ENCODE data around the gene NEUROG3. TPM values are rescaled to one million over a fixed set of nuclear protein-coding genes. Genes with fewer than 3 reads are reported as not detected.
"Not testable (repeated sequence)": the region's sequence is repeated elsewhere in the genome, so short reads cannot be mapped to it uniquely, and the experiment has no call there.

NEUROG3 gene
- total RNA-seq, 1 donor from 2014 or later, result 0.91 TPM

GRCh38 chr10:69552268-69552667, 21.0 kb downstream of the NEUROG3 start:
- no peaks in the 10 kb centered on the region for H3K4me1 Mint-ChIP-seq
- peaks cover 84% of the 10 kb centered on the region for H3K27me3 Mint-ChIP-seq (ENCODE audit: low read depth)
- DNase-seq (ENCODE audit: low read depth, low spot score), result no peak

GRCh38 chr10:69549959-69550358, 23.3 kb downstream of the NEUROG3 start:
- no peak for DNase-seq (ENCODE audit: low read depth, low spot score)
- Mint-ChIP-seq H3K4me1 (no peaks in the 10 kb centered on the region), H3K4me3 (no peak overlapping the region), H3K36me3 (ENCODE audit: low read depth) (peaks cover 10% of the 10 kb centered on the region), H3K9me3 (peaks cover 20% of the 10 kb centered on the region), H3K27ac (ENCODE audit: unreplicated experiment) (no peak overlapping the region), H3K27me3 (ENCODE audit: low read depth) (peaks cover 80% of the 10 kb centered on the region)
- TF ChIP-seq CTCF (conservative IDR thresholded peaks at IDR 0.05), result no peak

More at GRCh38 chr10:69552268-69552667, 21.0 kb downstream of the NEUROG3 start:
- Mint-ChIP-seq H3K27ac (ENCODE audit: unreplicated experiment) (no peak overlapping the region), H3K4me3 (no peak overlapping the region), H3K9me3 (peaks cover 14% of the 10 kb centered on the region), H3K36me3 (ENCODE audit: low read depth) (peaks cover 10% of the 10 kb centered on the region)
- TF ChIP-seq CTCF (conservative IDR thresholded peaks at IDR 0.05), result no peak

- peaks cover 58% of the 10 kb centered on the region for H3K27me3 Mint-ChIP-seq (ENCODE audit: low read depth)
- no peak for TF ChIP-seq CTCF (conservative IDR thresholded peaks at IDR 0.05)
- H3K27ac Mint-ChIP-seq (ENCODE audit: unreplicated experiment), result no peak overlapping the region
- H3K9me3 Mint-ChIP-seq, result peaks cover 38% of the 10 kb centered on the region
- peaks cover 26% of the 10 kb centered on the region for H3K36me3 Mint-ChIP-seq (ENCODE audit: low read depth)
- no peak overlapping the region for H3K4me3 Mint-ChIP-seq
- no peak for DNase-seq (ENCODE audit: low read depth, low spot score)
- H3K4me1 Mint-ChIP-seq, result peaks cover 13% of the 10 kb centered on the region
These were observed 31.8 kb downstream of the NEUROG3 start for GRCh38 chr10:69541463-69541862.

- H3K4me1 Mint-ChIP-seq, result peaks cover 5% of the 10 kb centered on the region
- peaks cover 26% of the 10 kb centered on the region for H3K36me3 Mint-ChIP-seq (ENCODE audit: low read depth)
- peaks cover 35% of the 10 kb centered on the region for H3K9me3 Mint-ChIP-seq
These were observed 34.8 kb downstream of the NEUROG3 start for GRCh38 chr10:69538461-69538860.

GRCh38 chr10:69537449-69537848, 35.8 kb downstream of the NEUROG3 start:
- H3K9me3 Mint-ChIP-seq, result peaks cover 32% of the 10 kb centered on the region
- DNase-seq (ENCODE audit: low read depth, low spot score), result no peak
- peaks cover 64% of the 10 kb centered on the region for H3K27me3 Mint-ChIP-seq (ENCODE audit: low read depth)
- no peak overlapping the region for H3K4me3 Mint-ChIP-seq
- no peaks in the 10 kb centered on the region for H3K4me1 Mint-ChIP-seq
- H3K27ac Mint-ChIP-seq (ENCODE audit: unreplicated experiment), result no peak overlapping the region
- TF ChIP-seq CTCF (conservative IDR thresholded peaks at IDR 0.05), result no peak
- peaks cover 23% of the 10 kb centered on the region for H3K36me3 Mint-ChIP-seq (ENCODE audit: low read depth)

More at GRCh38 chr10:69538461-69538860, 34.8 kb downstream of the NEUROG3 start:
- DNase-seq (ENCODE audit: low read depth, low spot score), result no peak
- TF ChIP-seq CTCF (conservative IDR thresholded peaks at IDR 0.05), result no peak
- Mint-ChIP-seq H3K27me3 (ENCODE audit: low read depth) (peaks cover 60% of the 10 kb centered on the region), H3K4me3 (no peak overlapping the region), H3K27ac (ENCODE audit: unreplicated experiment) (no peak overlapping the region)

- peaks cover 66% of the 10 kb centered on the region for H3K27me3 Mint-ChIP-seq (ENCODE audit: low read depth)
- not testable (repeated sequence) for H3K4me3 Mint-ChIP-seq; H3K27ac Mint-ChIP-seq (ENCODE audit: unreplicated experiment); H3K4me1 Mint-ChIP-seq; DNase-seq (ENCODE audit: low read depth, low spot score)
- peaks cover 16% of the 10 kb centered on the region for H3K36me3 Mint-ChIP-seq (ENCODE audit: low read depth)
- H3K9me3 Mint-ChIP-seq, result peaks cover 25% of the 10 kb centered on the region
These were observed 36.7 kb downstream of the NEUROG3 start for GRCh38 chr10:69536521-69536920.
